NCI-H748 (cell line): ENCODE measurements around the gene POLR2A.
"Not testable (repeated sequence)": the region's sequence is repeated elsewhere in the genome, so short reads cannot be mapped to it uniquely, and the experiment has no call there.

Experiments
- DNase-seq: peaks from one replicate; lab custom pipeline; 2025; ENCODE audit not compliant: unreplicated experiment; lab: John Stamatoyannopoulos, UW

POLR2A gene

DNA sequence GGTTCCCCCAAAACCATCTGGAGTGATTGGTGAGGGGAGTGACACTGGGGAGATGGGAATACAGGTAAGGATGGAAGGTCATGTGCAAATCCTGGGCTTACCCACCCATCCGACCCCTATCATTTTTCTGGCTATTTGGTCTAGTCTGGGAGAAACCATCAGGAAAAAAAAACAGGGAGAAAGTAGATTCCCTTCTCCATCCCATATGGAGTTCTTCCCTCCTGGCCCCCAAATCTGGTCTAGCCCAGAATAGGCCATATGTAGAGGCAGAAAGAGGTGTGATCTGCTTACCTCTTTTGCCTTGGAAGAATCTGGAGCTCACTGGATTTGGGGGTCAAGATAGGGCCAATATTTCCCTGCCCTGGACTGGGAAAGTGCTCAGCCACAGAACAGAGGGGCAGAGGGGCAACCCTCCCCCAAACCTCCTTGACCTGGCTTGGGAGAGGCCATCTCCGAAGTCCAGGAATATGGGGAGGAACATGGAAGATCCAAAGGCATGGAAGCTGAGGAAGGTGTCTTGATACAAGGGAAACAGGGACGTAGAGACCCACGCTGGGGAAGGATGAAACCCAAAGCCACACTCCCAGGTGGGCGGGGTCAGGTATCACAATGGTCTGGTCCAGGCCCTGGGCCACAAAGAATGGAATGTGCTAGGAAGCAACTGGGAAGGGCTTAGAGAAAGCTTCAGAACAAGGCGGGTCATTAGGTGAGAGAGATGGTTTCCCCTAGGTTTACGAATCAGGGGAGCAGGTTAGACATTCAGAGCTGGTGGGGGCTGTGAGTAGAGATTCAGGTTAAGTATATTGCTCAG is 23.1 kb upstream of the POLR2A start:
- no peak for DNase-seq

DNA sequence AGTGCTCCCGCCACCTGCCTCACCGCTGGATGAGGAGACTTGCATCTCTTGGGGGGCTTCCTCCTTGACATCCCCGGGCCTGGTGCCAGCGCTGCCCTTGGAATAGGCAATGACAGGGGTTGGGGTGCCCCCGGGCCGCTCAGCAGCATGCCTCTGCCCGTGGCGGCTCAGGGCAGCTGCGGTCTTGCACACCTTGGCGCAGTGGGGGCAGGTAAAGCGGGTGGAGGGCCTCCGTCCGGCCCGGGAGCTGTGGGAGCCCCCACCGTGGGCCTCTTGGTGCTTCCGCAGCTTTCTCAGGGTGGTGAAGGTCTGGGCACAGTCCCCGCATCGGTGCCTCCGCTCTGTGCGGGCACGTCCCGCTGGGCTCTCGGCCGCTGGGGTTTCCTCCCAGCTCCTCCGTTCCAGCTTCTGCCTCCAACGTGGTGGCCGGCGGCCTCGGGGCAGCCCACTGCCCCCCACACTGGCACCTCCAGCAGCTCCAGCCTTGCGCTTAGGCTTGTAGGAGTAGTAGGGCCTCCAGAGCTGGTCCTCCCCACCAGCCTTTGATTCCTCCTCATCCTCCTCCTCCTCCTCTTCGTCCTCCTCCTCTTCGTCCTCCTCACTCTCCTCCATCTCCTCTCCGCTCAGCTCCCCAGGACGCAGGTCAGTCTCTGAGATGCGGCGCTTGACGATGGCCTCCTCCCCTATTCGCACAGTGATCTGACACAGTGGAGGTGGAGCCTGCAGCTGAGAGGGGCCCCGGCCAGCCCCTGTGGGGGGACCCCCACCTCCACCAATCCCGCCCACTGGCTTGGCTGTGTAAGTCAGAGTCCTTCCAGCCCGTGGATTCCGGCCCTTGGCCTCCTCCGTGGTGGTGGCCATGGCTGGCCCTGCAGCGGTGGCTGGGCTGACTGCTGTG is 21.4 kb upstream of the POLR2A start:
- no peak for DNase-seq

DNA sequence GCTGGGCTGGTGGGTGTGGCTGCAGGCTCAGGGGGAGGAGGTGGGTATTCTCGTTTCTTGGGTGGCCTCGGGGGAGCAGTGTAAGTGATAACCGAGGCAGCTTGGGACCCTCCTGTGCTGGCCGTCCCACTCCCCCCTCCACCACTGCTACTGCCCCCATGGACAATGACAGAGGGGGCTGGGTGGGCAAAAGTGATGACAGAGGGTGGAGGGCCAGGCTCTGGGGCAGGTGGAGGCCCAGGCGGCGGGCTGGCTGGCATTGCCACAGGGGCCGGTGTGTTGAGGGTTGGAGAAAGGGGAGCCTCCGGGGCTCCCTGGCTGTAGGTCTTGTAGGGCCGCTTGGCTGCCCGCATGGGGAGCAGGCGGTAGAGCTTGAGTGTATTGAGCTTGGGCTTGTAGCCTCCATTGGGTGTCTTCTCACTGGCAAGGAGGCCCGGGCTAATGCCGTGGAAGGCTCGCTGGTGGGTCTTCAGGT is 20.8 kb upstream of the POLR2A start:
- DNase-seq: no peak

DNA sequence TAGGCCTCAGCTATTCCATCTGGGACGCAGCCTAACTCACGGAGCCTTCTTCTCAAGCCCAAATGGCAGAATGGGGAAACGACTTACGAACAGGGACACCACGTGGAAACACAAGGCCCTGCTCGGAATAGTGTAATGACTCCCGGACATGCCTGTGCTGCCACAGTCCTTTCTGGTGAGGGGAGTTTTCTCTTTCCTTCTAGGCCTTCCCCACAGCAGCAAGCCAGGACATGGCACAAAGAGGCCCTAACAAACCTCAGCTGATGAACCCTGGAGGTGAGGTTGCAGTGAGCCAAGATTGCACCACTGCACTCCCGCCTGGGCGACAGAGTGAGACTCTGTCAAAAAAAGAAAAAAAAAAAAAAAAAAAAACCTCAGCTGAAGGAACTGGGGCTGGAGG is 20.1 kb upstream of the POLR2A start:
- DNase-seq: no peak

DNA sequence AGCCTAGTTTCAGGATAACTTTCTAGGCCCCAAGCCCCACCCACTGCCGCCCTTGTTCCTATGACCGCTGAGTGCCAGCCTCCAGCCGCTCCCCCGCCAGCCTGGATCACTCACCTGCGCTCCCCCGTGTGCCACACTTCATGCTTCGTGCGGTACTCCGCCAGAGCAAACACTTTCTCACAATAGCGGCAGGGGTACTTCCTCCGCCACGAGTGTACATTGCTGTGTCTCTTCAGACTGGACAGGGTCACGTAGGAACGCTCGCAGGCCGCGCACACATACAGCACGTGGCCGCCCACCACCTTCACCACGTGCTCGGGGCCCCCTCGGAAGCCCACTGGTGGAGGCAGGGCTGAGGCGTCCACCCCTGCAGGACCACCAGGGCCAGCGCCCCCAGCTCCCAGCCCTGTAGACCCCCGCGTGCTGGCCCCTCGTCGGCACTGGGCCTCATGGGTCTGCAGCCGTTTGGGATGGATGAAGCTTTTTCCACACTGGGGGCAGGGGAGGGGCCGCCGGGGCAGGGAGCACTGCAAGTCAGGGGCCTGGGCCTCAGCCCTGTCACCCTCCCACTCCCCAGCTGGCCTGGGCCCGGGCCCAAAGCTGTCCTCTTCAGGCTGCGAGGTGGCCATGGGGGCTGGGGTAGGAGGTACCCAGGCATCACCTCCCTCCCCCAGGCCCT is 18.4 kb upstream of the POLR2A start:
- no peak for DNase-seq

DNA sequence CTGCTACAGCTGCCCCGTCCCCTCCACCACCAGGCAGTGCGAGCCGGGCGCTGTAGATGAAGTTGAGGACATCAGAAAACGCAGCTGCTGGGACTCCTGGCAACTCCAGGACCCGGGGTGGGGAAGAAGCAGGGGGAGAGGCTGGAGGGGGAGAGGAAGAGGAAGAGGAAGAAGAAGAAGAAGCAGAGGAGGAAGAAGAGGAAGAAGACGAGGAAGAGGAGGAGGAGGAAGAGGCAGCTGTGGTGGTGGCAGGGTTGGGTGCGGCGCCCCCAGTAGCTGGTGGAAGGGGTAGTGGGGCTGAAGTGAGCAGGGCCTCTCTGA is 17.9 kb upstream of the POLR2A start:
- no peak for DNase-seq

DNA sequence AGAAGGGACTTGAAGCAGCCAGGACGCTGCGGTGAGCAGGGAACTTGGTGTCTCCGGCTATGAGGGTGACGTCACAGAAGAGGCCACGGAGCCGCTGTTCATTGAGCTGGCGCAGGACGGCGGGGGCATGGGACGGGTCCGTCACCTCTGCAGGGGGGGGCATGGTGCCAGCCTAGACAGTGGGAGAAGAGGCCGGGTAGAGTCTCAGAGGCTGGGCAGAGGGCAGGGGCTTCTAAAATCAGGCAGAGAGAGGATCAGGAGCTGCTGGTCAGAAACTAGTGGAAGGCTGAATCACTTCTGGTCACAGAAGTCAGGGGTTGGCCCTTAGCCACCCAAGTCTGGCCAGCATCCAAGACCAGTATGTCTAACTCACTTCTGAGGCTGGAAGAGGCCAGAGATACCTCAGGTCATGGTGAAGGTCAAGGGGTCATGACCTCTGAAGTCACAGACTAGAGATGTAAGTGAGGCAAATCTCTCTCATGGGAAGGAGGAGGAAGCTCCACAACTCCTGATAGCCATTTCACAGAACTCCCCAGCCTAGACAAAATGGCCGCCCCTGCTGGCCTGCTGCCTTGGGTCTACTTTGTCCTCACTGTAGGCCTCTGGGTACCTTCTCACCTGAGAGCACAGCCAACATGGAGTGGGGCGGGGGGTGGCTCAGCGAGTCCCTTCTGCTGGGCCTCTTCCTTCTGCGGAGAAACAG is 17.4 kb upstream of the POLR2A start:
- DNase-seq: no peak

DNA sequence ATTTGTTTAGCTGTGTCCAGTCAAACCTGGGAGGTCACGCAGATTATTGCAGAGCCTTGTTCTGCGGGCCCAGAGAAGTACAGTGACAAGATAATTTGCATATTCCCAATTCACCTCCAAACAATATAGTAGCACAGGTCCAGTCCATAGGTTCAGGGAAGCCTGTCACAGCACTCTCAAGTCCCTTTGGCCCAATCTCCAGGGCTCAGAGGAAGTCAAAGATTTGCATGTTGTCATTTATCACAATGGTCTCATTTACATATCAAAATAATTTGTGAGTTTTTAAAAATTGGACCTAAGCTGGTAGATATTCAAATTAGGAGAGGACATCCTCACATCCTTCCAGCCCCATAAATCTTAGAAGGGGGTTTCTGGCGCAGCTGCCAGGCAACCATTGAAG is 16.7 kb upstream of the POLR2A start:
- no peak for DNase-seq

DNA sequence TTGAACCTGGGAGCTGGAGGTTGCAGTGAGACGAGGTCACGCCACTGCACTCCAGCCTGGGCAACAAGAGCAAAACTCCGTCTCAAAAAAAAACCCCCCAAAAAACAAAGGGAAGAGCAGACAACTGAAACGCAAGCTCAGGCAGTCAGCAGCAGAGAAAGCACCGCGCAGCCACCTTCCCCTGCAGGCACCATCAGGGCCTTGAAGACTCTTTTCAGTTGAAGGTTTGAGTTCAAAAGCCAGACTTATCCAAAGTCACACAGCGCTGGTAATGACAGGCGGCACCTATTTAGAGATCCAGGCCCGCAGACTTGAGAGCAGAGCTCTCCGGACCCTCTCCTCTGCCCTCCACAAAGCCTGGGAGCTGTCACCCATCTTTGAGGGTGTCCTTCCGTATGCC is 15.9 kb upstream of the POLR2A start:
- DNase-seq: no peak

DNA sequence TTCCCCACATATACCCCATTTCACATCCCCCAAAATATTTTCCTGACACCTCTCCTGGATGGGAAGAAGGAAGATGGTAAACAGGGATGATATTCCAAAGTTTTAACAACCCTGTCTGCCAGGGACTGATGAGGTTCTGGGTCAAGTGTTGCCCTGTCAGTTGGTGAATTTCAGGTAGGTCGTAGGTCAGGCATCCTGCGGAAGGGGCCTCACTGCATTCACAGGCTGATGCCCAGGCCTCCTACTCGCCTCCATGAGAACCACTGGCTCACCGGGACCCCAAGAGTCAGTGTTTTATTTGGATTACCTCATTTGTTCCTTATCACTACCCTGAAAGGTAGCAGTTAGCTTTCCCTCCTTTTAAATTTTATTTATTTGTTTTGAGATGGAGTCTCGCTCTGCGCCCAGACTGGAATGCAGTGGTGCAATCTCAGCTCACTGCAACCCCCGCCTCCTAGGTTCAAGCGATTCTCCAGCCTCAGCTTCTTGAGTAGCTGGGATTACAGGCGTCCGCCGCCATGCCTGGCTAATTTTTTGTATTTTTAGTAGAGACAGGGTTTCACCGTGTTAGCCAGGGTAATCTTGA is 15.3 kb upstream of the POLR2A start:
- DNase-seq: no peak

DNA sequence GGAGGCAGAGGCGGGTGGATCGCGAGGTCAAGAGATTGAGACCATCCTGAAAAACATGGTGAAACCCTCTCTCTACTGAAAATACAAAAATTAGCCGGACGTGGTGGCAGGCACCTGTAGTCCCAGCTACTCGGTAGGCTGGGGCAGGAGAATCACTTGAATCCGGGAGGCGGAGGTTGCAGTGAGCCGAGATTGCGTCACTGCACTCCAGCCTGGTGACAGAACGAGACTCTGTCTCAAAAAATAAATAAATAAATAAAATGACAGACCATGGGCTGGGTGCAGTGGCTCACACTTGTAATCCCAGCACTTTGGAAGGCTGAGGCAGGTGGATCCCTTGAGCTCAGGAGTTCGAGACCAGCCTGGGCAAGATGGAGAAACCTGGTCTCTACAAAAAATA is 14.3 kb upstream of the POLR2A start:
- DNase-seq: not testable (repeated sequence)

DNA sequence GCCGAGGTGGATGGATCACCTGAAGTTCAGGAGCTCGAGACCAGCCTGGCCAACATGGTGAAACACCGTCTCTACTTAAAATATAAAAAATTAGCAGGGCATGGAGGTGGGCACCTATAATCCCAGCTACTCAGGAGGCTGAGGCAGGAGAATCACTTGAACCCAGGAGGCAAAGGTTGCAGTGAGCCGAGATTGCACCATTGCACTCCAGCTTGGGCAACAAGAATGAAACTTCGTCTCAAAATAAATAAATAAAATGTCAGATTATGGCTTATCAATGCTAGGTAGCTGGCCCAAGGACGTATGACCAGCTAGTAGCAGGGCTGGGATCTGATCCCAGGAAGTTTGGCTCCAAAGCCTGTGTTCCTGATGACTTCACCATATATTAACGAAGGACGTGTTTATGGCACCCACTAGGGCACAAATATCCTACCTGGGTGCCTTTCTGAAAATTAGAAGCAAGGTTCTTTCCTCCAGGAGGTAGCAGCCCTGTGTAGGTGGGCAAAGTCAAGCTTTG is 13.7 kb upstream of the POLR2A start:
- DNase-seq: not testable (repeated sequence)

DNA sequence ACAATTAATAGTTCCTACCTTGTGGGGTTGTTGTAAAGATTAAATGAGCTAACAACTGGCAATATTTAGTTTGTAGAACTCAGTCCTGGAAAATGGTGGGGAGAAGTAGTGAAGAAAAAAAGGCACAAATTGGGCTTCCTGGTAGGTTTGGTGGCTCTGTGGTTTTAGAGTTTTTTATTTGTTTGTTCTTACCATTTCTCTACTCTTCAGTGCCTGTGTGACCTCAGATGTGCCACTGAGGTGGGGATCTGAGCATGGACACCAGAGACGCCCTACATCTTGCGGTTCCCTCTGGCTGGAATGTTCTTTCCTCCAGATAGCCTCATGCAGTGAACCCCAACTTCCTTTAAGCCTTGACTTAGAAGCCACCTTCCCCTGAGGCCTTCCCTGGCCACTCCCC is 12.4 kb upstream of the POLR2A start:
- DNase-seq: no peak

DNA sequence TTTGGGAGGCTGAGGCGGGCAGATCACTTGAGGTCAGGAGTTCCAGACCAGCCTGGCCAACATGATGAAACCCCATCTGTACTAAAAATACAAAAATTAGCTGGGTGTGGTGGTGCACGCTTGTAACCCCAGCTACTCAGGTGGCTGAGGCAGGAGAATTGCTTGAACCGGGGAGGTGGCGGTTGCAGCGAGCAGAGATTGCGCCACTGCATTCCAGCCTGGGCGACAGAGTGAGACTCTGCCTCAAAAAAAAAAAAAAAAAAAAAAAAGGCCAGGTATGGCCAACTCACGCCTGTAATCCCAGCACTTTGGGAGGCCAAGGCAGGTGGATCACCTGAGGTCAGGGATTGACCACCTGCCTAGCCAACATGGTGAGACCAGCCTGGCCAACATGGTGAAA is 9.4 kb upstream of the POLR2A start:
- DNase-seq: not testable (repeated sequence)

DNA sequence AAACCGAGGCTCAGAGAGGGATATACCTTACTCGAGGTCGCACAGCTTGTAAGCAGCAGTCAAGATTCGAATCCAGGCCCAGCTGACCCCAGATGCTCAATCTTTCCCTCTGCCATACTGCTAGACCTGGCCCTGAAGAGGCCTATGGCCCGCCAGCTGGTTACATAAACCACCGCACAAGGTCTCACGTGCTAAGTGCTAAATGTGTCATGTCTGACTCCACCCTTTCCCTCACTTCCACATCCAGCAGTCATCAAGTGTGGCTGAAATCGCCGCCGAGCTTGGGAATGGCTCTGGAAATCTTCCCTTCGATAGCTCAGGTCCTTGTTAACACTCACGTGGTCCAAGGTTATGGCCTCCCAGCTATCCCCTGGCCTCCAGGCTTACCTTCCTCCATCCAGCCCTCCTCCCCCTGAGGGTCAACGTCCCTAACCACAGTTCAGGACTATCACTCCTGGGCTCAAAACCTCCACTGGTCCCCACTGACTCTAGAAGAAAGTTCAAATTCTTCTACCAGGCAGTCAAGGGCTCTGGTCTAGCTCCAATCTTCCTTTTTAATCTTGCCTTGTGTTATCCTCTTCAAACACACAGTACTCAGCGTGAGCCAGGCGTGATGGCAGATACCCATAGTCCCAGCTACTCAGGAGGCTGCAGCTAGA is 8.3 kb upstream of the POLR2A start:
- no peak for DNase-seq

DNA sequence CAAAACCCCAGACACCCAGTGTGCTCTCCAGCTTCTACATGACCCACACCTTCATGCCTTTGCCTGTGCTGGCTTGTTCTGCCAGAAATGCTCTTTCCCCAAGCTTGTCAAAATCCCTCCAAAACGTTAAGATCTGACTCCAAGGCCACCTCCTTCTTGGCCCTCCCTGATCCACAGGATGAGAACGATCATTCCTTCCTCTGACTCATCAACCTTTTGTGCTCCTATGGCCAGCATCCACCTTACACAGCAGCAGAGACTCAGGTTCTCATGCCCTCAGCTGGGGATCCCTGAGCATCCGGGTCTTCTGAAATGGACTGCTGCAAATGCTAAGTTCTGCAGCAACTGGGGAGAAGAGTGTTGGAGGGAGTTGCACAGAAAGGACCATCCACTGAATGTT is 7.7 kb upstream of the POLR2A start:
- no peak for DNase-seq

DNA sequence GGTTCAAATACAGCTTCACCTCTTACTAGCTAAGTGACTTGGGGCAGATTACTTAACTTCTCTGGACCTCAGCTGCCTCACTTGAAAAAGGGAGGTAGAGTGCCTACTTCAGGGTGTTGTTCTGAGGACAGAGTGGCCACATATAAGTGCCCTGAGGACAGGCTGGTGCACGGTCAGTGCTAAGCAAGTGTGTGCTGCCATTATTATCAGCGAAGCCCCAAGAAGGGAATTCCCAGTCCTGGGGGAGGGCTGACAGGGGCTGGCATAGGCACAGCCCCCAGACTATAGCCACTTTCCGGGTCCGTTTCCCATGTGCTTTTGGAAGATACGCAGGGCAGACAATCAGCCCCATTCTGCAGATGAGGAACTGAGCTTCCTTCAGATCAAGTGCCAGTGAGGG is 7.2 kb upstream of the POLR2A start:
- DNase-seq: no peak

DNA sequence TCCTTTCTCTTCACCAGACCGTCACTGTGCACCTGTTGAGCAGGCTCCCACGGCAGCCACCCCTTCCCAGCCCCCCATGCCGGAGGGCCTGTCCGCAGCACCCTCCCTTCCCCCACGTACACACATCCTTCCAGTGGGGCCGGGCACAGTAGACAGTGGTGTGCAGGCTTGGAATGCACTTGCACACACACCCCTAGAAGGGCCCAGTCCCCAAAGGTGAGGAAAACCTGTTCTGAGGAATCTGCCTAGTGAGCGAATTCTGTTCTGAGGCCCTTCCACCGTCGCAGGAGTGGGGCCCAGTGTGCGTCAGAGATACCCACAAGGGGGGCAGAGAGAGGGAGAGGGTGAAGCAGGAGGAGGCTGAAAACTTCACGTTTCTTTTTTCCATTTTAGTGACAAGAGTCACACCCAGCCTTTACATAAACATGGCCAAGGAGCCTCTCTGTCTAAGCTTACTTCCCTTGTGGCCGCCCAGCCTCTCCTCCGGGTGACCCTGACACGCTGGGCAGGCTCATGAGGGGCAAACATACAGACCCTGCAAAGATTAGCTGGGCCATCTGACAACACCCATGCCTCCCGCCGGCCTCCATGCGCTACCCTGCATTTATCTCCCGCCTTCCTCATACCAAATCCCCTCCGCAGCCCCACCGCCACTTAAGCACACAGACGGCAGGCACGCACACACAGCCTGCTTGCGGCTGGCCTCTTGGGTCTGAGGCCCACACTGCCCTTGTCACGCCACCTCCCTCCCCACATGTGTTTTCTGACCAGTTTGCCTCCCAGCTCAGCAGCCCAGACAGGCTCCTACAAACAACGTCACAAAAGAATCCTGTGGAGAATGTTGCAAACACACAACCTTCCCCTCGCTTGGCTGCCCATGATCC is 6.5 kb upstream of the POLR2A start:
- peak; percentile 54 for DNase-seq
